ENCODE results near the gene ANTKMT.
"Not testable (repeated sequence)": the region's sequence is repeated elsewhere in the genome, so short reads cannot be mapped to it uniquely, and the experiment has no call there.

The ANTKMT gene

DNA sequence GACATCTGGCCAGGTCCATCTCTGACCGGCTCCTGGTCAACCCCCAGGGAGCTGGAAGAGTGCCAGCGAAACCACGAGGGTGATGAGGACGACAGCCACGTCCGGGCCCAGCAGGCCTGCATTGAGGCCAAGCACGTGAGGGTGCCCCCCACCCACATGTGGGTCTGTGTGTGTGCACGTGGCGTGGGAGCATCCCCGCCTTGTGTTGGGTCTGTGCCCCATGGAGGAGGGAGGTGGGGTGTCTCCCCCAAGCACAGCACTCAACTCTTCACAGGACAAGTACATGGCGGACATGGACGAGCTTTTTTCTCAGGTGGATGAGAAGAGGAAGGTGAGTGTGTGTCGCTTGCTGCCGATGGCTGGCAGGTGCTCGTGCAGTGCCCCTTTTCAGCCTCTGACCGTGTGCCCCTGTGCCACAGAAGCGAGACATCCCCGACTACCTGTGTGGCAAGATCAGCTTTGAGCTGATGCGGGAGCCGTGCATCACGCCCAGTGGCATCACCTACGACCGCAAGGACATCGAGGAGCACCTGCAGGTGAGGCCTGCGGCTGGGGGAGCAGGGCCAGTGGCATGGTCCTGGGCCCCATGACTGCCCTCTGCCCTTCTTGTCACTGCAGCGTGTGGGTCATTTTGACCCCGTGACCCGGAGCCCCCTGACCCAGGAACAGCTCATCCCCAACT lies 39.1 kb upstream of the ANTKMT start:
- DNase-seq (ENCODE audit: low read depth in 2 of 2), result no peak

DNA sequence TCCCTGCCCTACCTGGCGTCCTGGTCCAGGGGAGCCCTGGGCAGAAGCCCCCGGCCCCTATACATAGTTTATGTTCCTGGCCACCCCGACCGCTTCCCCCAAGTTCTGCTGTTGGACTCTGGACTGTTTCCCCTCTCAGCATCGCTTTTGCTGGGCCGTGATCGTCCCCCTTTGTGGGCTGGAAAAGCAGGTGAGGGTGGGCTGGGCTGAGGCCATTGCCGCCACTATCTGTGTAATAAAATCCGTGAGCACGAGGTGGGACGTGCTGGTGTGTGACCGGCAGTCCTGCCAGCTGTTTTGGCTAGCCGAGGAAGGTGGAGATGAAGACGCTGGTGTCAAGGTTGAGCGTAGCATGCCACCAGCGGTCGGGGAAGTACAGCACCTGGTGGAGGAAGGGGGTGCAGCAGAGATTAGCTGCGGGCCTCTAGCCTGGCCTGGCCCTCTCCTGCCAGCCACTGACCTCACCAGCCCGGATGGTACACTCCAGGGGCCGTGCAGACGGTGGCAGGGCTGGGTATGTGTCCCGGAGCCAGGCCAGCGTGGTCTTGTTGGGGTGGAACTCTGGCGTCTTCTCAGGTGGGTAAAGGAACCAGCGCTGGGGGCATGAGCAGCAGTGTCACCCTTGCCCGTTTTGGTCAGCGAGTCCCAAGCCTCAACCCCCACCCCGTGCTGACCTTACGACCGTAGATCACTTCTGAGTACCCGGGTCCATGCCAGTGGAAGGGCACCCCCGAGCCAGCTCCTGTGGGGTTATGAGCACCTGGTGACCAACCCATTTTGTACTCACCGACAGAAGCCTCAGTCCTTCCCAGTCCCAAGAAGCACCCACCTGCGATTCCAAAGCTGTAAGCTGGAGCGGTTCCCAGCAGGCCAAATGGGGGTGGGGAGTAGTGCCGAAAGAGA lies 38.2 kb upstream of the ANTKMT start:
- no peak for DNase-seq (ENCODE audit: low read depth in 2 of 2)

DNA sequence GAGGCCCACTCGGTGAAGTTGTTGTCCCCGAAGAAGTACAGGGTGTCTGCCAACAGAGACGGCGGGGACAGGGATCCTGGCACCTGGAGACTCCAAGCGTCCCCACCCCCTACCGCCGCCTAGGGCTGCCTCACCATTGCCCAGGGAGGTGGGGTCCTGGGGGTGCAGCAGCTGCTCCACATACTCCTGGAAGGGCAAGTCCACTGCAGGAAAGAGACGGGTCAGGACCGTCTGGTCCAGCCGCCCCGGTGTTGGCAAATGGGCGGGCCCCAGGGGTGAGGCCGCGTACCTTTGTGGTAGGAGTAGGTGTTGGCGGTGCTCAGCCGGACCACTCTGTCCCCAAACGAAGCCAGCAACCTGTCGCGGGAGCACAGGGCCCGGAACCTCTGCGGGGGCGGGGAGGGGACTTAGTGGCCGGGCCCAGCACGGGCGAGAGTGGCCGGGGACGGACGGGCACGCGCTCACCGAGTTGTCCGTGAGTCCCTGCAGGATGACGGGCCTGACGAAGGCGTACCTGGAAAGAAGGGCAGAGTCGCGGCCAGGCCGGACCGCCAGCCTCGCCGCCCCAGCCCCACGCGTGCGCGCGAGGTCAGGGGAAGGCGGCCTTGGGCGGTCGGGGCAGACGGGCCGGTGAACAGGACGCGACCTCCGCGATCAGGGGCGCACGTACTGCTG lies 37.4 kb upstream of the ANTKMT start:
- DNase-seq (ENCODE audit: low read depth in 2 of 2), result no peak

DNA sequence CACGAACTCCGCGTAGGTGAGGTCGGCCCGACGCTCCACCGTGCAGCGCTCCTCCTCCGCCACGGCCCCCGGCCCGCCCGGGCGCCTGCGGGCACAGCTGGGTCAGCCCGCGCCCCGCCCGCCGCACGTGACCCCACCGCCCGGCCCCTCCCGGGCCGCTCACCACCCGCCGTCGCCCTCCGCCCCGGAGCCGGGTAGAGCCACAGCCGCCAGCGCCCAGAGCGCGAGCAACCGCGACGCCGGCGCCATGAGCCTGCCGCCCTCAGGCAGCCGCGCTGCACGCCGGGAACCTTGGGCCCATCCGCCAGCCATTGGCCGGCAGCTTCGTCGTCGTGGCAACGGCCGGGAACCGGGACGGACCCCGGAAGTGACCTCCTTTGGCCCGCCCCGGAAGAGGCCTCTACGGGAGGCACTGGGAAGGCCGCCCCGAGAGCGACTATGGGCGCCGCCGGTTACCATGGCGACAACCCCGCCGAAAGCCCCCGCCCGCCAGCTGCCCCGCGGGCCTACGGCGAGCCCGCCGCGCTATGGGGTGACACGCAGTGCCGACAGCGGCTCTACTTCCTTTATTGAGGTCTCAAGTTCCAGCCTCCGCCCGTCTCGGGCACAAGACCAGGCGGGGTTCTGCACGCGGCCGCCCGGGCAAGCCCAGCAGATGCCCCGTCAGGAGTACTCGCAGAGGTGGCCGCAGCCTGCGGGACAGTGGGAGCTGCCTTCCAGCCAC lies 36.7 kb upstream of the ANTKMT start, which contains the start of gene JMJD8:
Gene JMJD8 (minus strand): TSS at position 264 of the 724 bp plus-strand sequence. CDS start 15 bp downstream, at position 249.
- peak; percentile 91 to 98 for DNase-seq (ENCODE audit: low read depth in 2 of 2)

GRCh38 chr16:684961-685696 lies 35.8 kb upstream of the ANTKMT start:
- no peak for DNase-seq (ENCODE audit: low read depth in 2 of 2)

- no peak for DNase-seq (ENCODE audit: low read depth in 2 of 2)
Measured at GRCh38 chr16:685967-686366, 35.0 kb upstream of the ANTKMT start.

GRCh38 chr16:686459-687260 lies 34.3 kb upstream of the ANTKMT start:
- DNase-seq (ENCODE audit: low read depth in 2 of 2), result no peak

DNA sequence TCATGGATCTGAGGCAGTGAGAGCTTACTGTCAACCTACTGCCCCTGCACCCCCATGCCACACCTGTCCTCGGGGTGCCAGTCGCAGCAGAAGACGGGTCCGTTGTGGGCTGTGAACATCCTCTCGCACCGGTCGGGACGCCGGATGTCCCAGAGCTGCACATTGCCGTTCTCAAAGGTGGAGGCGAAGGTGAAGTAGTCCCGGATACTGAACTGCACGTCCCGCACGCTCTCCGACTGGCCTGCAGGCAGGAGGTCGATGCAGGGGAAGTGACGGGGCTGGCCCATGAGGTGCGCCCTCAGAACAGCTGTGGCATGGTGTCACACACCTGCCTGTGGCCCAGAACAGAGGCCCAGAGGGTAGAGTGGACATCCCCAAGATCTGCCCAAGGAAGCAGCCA lies 33.4 kb upstream of the ANTKMT start:
- DNase-seq (ENCODE audit: low read depth in 2 of 2), result no peak

DNA sequence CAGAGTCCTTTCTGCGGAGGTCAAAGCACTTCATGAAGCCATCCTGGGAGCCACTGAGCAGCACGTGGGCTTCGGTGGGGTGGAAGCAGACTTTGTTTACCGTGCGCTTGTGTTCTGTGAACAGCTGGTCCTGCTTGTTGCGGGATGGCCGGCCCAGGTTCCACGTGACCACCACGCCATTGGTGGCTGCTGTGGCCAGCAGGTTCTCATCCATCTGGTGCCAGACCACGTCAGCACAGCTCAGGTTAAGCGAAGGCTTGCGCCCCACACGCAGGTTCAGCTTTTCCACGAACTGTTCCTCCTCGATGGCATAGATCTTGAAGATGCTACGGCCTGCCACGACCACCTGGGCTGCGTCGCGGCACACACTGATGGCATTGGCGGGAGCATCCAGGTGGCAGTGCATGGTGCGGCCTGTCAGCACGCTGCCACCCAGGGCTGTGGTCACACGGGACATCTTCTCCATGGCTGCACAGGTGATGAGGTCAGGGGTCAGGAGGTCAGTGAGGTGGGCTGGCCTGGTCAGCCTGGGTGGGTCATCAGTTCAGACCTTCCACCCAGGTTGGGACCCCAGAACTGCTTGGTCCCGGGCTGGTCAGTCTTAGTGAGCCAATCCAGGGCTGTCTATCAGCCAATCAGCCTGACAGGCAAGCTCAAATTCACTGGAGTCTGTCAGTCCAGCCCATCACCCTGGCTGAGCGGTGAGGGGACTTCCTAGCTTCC lies 31.6 kb upstream of the ANTKMT start:
- no peak for DNase-seq (ENCODE audit: low read depth in 2 of 2)

GRCh38 chr16:691242-691641 lies 29.7 kb upstream of the ANTKMT start:
- DNase-seq (ENCODE audit: low read depth in 2 of 2), result not testable (repeated sequence)

DNA sequence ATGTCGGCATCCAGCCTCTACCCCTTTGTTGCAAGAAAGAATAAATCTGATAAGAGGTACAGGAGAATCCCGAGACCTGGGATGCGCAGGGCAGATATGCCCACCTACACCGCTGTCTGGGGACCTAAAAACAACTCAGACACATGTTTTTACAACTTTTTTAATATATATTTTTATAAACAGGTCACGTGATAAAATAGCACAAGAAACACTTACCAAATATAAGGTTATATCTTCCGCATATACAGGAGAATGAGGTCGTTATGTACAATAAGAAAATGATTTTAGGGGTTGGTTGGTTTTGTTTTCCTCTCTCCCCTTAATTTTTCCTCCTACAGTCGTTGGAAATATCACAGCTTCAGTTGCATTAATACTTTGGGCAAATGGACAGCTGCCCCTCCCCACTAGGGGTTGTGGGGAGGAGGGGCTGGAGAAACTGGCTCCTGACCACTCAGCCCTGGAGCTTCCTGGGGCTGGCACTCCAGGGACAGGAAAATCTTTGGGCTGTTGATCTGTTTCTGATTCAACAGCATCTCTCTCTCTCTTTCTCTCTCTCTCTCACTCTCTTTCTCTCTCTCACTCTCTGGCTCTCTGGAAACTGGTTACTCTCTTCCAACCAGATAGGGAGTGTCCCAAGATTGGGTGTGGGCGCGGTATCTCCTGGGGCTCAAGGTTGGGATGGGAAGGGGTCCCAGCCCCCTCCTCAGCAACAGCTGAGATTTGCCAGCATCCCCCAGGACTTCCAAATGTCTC lies 28.4 kb upstream of the ANTKMT start:
- DNase-seq (ENCODE audit: low read depth in 2 of 2), result no peak

GRCh38 chr16:693364-693763 lies 27.6 kb upstream of the ANTKMT start:
- no peak for DNase-seq (ENCODE audit: low read depth in 2 of 2)

DNA sequence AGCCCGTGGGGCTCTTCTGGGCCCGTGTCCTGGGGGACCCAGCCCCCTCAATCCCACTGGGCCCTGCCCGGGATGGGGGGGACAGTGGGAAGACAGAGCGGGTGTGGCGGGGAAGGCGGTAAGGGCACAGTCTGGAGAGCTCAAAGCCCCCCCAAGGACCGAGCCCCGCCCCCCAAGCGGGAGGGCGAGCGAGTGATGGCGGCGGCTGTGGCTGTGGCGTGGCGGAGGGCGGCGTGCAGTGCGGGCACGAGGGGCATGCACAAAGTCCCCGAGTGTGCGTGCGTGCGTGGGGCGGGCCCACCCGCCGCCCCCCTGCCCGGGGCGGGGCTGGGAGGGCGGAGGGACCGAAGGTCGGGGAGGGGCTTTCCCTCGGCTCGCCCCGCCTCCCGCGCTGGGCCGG lies 27.2 kb upstream of the ANTKMT start:
- no peak for DNase-seq (ENCODE audit: low read depth in 2 of 2)

GRCh38 chr16:694187-694862 lies 26.6 kb upstream of the ANTKMT start:
- no peak for DNase-seq (ENCODE audit: low read depth in 2 of 2)

DNA sequence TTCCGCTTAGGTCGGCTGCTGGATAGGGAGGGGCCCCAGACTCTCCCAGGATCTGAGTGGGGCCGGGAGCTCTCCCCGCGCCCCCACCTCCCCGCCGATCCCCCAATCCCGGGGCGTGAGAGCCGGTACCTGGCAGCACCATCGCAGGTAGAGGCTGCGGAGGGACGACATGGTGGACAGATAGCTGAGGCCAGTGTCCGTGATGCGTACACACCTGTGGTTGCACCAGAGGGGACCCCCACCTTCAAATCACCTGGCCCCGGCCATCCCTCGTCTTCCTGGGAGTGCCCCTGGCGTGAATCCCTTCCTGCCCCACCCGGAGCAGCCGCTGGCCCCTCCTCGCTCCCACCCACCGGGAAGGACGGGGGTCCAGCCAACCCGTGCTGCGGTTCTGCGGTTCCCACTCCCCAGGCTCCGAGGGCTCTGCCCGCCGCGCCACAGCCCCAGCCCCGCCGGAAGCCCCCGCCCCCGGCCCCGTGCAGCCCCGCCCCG lies 26.0 kb upstream of the ANTKMT start:
- DNase-seq (ENCODE audit: low read depth in 2 of 2), result no peak

DNA sequence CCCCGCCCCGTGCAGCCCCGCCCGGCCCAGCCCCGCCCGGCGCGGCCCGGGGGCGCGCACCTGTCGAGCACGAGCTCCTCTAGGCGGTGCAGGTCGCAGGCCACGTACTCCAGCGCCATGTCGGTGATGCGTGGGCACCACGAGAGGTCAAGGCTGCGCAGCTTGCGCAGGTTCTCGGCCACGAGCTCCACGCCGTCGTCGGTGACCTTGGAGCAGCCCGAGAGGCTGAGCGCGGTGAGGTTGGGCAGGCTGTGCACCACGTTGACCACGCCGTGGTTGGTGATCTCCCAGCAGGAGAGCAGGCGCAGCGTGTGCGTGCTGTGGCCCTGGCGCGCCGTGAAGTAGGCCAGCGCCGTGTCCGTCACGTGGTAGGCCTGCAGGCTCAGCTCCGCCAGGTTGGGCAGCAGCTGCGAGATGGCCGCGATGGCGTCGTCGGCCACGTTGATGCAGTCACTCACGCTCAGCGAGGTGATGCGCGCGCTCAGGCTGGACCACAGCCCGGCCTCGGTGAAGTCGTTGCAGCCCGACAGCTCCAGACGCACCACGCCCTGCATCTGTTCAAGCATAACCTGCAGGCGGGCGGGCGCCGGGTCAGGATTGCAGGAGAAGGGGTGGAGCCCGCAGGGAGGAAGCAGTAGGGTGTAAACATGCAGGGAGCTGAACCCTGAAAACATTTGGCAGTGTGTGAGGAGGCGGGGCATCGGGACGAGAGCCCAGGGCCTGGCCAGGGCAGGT lies 25.4 kb upstream of the ANTKMT start:
- peak in 1 of 2 donors; percentile 38 for DNase-seq (ENCODE audit: low read depth in 2 of 2)

DNA sequence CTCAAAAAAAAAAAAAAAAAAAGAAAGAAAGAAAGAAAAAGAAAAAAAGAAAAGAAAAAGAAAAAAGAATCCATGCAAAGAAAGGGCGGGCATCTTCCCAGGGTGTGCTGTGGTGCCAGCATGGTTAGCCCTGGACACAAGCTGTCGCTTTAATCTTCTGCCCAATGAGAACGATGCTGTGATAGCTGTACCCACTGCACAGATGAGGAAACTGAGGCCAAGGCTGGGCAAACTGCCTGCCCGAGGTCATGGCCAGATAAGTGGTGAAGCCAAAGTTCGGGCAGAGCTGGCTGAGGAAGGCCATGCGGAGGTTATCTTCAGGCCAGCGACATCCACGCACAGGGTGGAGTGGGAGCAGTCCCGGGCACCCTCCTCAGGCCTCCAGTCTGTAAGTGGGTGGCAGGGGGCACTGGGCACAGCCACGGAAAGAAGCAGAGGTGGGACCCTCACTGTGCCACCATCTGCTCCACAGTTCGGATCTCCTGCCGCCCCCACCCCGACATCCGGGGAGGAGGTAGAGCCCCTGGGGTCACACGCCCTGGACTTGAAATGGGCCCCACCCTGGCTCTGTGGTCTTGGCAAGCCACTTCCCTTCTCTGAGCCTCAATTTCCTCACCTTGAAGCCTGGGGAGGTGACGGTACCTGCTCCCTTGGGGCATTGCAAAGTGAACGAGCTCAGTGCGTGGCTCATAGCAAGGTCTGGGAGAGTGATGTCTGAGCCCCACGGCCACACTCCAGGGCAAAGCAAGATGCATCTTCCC lies 21.9 kb upstream of the ANTKMT start:
- no peak for DNase-seq (ENCODE audit: low read depth in 2 of 2)
